Right hindlimb (tissue), 1 donor: ENCODE results near the gene ENDOD1.
"Not testable (repeated sequence)": the region's sequence is repeated elsewhere in the genome, so short reads cannot be mapped to it uniquely, and the experiment has no call there.

Experiments used
- DNase-seq: peaks from one replicate; pipeline ENCODE4 v3.0.0-alpha.2; 2018

The ENDOD1 gene

GRCh38 chr11:95104121-95104830 is 14.6 kb downstream of the ENDOD1 start:
- no peak for DNase-seq

- DNase-seq, result no peak
These were observed 15.2 kb downstream of the ENDOD1 start for GRCh38 chr11:95104856-95105255.

- DNase-seq, result peak; percentile 52
These were observed 18.5 kb downstream of the ENDOD1 start for GRCh38 chr11:95108159-95108611.

- DNase-seq, result no peak
These were observed 19.3 kb downstream of the ENDOD1 start for GRCh38 chr11:95108671-95109551.

- not testable (repeated sequence) for DNase-seq
These were observed 21.8 kb downstream of the ENDOD1 start for GRCh38 chr11:95111471-95111870.

- no peak for DNase-seq
These were observed 22.4 kb downstream of the ENDOD1 start for GRCh38 chr11:95111923-95112540.

GRCh38 chr11:95115597-95115996 is 26.0 kb downstream of the ENDOD1 start:
- DNase-seq, result no peak

GRCh38 chr11:95119361-95120060 is 29.9 kb downstream of the ENDOD1 start:
- DNase-seq, result no peak

- DNase-seq, result no peak
These were observed 32.1 kb downstream of the ENDOD1 start for GRCh38 chr11:95121698-95122097.

- no peak for DNase-seq
These were observed 33.9 kb downstream of the ENDOD1 start for GRCh38 chr11:95123556-95123955.

- DNase-seq, result no peak
These were observed 39.0 kb downstream of the ENDOD1 start for GRCh38 chr11:95128602-95129001.

GRCh38 chr11:95132956-95133355 is 43.3 kb downstream of the ENDOD1 start:
- no peak for DNase-seq

GRCh38 chr11:95134491-95134890 is 44.8 kb downstream of the ENDOD1 start:
- no peak for DNase-seq

GRCh38 chr11:95135155-95135554 is 45.5 kb downstream of the ENDOD1 start:
- DNase-seq, result no peak

- no peak for DNase-seq
These were observed 46.2 kb downstream of the ENDOD1 start for GRCh38 chr11:95135880-95136279.

- DNase-seq, result not testable (repeated sequence)
These were observed 47.1 kb downstream of the ENDOD1 start for GRCh38 chr11:95136747-95137146.

- no peak for DNase-seq
These were observed 47.7 kb downstream of the ENDOD1 start for GRCh38 chr11:95137299-95137698.

GRCh38 chr11:95138448-95138847 is 48.8 kb downstream of the ENDOD1 start:
- DNase-seq, result no peak

- no peak for DNase-seq
These were observed 50.9 kb downstream of the ENDOD1 start for GRCh38 chr11:95140397-95141033.

GRCh38 chr11:95142431-95142830 is 52.8 kb downstream of the ENDOD1 start:
- DNase-seq, result no peak

GRCh38 chr11:95143106-95143681 is 53.5 kb downstream of the ENDOD1 start:
- no peak for DNase-seq
